Muscle of leg (tissue), 16 donors: ENCODE measurements around the gene SMAD6. TPM values are rescaled to one million over a fixed set of nuclear protein-coding genes. Genes with fewer than 3 reads are reported as not detected.

ENCODE experiments used
- DNase-seq: peaks from one replicate; pipeline ENCODE4 v3.0.0; 2013
- H3K27ac ChIP-seq: one replicate; pipeline ENCODE4 v1.5.1; 2013; ENCODE audit warnings: mild to moderate bottlenecking, low read length, control low read depth
- H3K27me3 ChIP-seq: one replicate; pipeline ENCODE4 v1.6.1; 2013; ENCODE audit warnings: low read length; ENCODE audit not compliant: control insufficient read depth, insufficient read depth
- H3K36me3 ChIP-seq: one replicate; pipeline ENCODE4 v1.6.1; 2013; ENCODE audit warnings: low read length; ENCODE audit not compliant: control insufficient read depth, insufficient read depth
- H3K4me1 ChIP-seq: one replicate; pipeline ENCODE4 v1.6.1; 2013; ENCODE audit warnings: low read length; ENCODE audit not compliant: control insufficient read depth, insufficient read depth
- H3K4me3 ChIP-seq: one replicate; pipeline ENCODE4 v1.5.1; 2013; ENCODE audit warnings: low read length, control low read depth
- H3K9me3 ChIP-seq: replicated peaks from 2 replicates; pipeline ENCODE4 v1.6.1; 2013; ENCODE audit warnings: low read depth, low read length; ENCODE audit not compliant: control insufficient read depth
- WGBS: methylation state at CpG from one replicate; pipeline ENCODE4 v1.1.5; 2013; ENCODE audit warnings: missing lambda C conversion rate; ENCODE audit not compliant: insufficient coverage; 5-methylcytosine and 5-hydroxymethylcytosine counted together
- long read RNA-seq, 11 donors: transcript quantifications; one replicate each; lab custom pipeline, GENCODE V29; 2026
- polyA plus RNA-seq, 8 donors: library from polyadenylated mRNA; unstranded; fragments of 120-200 nt; gene quantifications; one replicate each; pipeline versions ENCODE4 v1.2.1 to v1.2.3, GENCODE V29; 2013; ENCODE audit warnings: inconsistent platforms in 1 of 8, low replicate concordance in 1 of 8; ENCODE audit not compliant: insufficient read length in 8 of 8, insufficient read depth in 1 of 8
- total RNA-seq: library from RNA; stranded (reverse); fragments of 120-200 nt; gene quantifications from one replicate; pipeline ENCODE4 v1.2.4, GENCODE V29; 2013

Gene SMAD6
- total RNA-seq (5.4 TPM), polyA plus RNA-seq (1 to 10 TPM; 2.3 to 8.3 (median 5.8) TPM)
- long read RNA-seq, donor 1, full-length matches to known transcripts, result 1 of 1 reads
- long read RNA-seq, donor 1, partial matches to known transcripts, result 0 of 1 reads
- long read RNA-seq, donor 1, other reads (novel, unspliced or antisense), result 0 of 1 reads
- long read RNA-seq, donor 2, result 0 reads
- long read RNA-seq, donor 3, partial matches to known transcripts, result 0 of 1 reads
- long read RNA-seq, donor 3, other reads (novel, unspliced or antisense), result 0 of 1 reads
- long read RNA-seq, donor 4, full-length matches to known transcripts, result 3 of 3 reads
- long read RNA-seq, donor 4, partial matches to known transcripts, result 0 of 3 reads
- long read RNA-seq, donor 4, other reads (novel, unspliced or antisense), result 0 of 3 reads
- long read RNA-seq, donor 5, full-length matches to known transcripts, result 6 of 6 reads
- long read RNA-seq, donor 5, partial matches to known transcripts, result 0 of 6 reads
- long read RNA-seq, donor 5, other reads (novel, unspliced or antisense), result 0 of 6 reads
- long read RNA-seq, donor 6, partial matches to known transcripts, result 0 of 3 reads
- long read RNA-seq, donor 6, other reads (novel, unspliced or antisense), result 0 of 3 reads
- long read RNA-seq, donor 7, full-length matches to known transcripts, result 2 of 2 reads
- long read RNA-seq, donor 7, partial matches to known transcripts, result 0 of 2 reads
- long read RNA-seq, donor 7, other reads (novel, unspliced or antisense), result 0 of 2 reads
- long read RNA-seq, donor 8, full-length matches to known transcripts, result 1 of 1 reads
- long read RNA-seq, donor 8, partial matches to known transcripts, result 0 of 1 reads
- long read RNA-seq, donor 8, other reads (novel, unspliced or antisense), result 0 of 1 reads
- long read RNA-seq, donor 9, partial matches to known transcripts, result 0 of 1 reads
- long read RNA-seq, donor 9, other reads (novel, unspliced or antisense), result 0 of 1 reads
- long read RNA-seq, donor 10, result 0 reads
- long read RNA-seq, donor 11, full-length matches to known transcripts, result 2 of 2 reads
- long read RNA-seq, donor 11, partial matches to known transcripts, result 0 of 2 reads
- long read RNA-seq, donor 11, other reads (novel, unspliced or antisense), result 0 of 2 reads

GRCh38 chr15:66702035-66702786 is at the start of gene SMAD6:
Gene SMAD6 (plus strand): TSS chr15:66702236. CDS start chr15:66703259, 1,023 bp downstream.
- DNase-seq, result peak; percentile 97
- peak within 1 kb of the TSS; percentile 72 for H3K27ac ChIP-seq
- H3K4me1 ChIP-seq, result peaks cover 37% of the 10 kb centered on the region
- peaks cover 12% of the 10 kb centered on the region for H3K27me3 ChIP-seq
- no peaks in the 10 kb centered on the region for H3K9me3 ChIP-seq
- peak within 1 kb of the TSS; percentile 67 for H3K4me3 ChIP-seq
- no peaks in the 10 kb centered on the region for H3K36me3 ChIP-seq
- WGBS, result under 1% methylated on average over 50 of the region's 55 CpGs

- Histone ChIP-seq H3K27me3 (peaks cover 2% of the 10 kb centered on the region), H3K4me1 (peaks cover 25% of the 10 kb centered on the region), H3K4me3 (no peak overlapping the region), H3K36me3 (no peaks in the 10 kb centered on the region), H3K27ac (no peak overlapping the region), H3K9me3 (no peaks in the 10 kb centered on the region)
- 81% methylated on average over 2 of the region's 3 CpGs for WGBS
- DNase-seq, result no peak
Measured at GRCh38 chr15:66652806-66653205, 49.2 kb upstream of the SMAD6 start.

- Histone ChIP-seq H3K27me3 (peaks cover 2% of the 10 kb centered on the region), H3K36me3 (no peaks in the 10 kb centered on the region), H3K27ac (no peak overlapping the region), H3K4me3 (no peak overlapping the region), H3K4me1 (peaks cover 28% of the 10 kb centered on the region), H3K9me3 (no peaks in the 10 kb centered on the region)
- DNase-seq, result no peak
- 71% methylated on average over 6 of the region's 6 CpGs for WGBS
Measured at GRCh38 chr15:66653398-66653797, 48.6 kb upstream of the SMAD6 start.

- peaks cover 2% of the 10 kb centered on the region for H3K27me3 ChIP-seq
- WGBS, result 94% methylated on average over 11 of the region's 13 CpGs
- H3K4me3 ChIP-seq, result no peak overlapping the region
- H3K9me3 ChIP-seq, result no peaks in the 10 kb centered on the region
- H3K36me3 ChIP-seq, result no peaks in the 10 kb centered on the region
- no peak for DNase-seq
- H3K27ac ChIP-seq, result no peak overlapping the region
- peaks cover 28% of the 10 kb centered on the region for H3K4me1 ChIP-seq
Measured at GRCh38 chr15:66653852-66654251, 48.2 kb upstream of the SMAD6 start.

GRCh38 chr15:66654361-66654738 is 47.7 kb upstream of the SMAD6 start:
- Histone ChIP-seq H3K4me1 (peaks cover 28% of the 10 kb centered on the region), H3K9me3 (no peaks in the 10 kb centered on the region), H3K27ac (no peak overlapping the region), H3K36me3 (no peaks in the 10 kb centered on the region), H3K4me3 (no peak overlapping the region), H3K27me3 (peaks cover 2% of the 10 kb centered on the region)
- 72% methylated on average over 10 of the region's 12 CpGs for WGBS
- DNase-seq, result no peak

GRCh38 chr15:66654739-66655375 is 47.2 kb upstream of the SMAD6 start:
- H3K4me3 ChIP-seq, result peak overlapping the region; percentile 15
- H3K4me1 ChIP-seq, result peaks cover 28% of the 10 kb centered on the region
- H3K27me3 ChIP-seq, result peaks cover 2% of the 10 kb centered on the region
- 15% methylated on average over 32 of the region's 45 CpGs for WGBS
- no peak for DNase-seq
- H3K36me3 ChIP-seq, result no peaks in the 10 kb centered on the region
- no peaks in the 10 kb centered on the region for H3K9me3 ChIP-seq
- no peak overlapping the region for H3K27ac ChIP-seq

- no peaks in the 10 kb centered on the region for H3K36me3 ChIP-seq
- H3K27ac ChIP-seq, result no peak overlapping the region
- H3K4me1 ChIP-seq, result peaks cover 28% of the 10 kb centered on the region
- WGBS, result 52% methylated on average over 7 of the region's 14 CpGs
- no peak overlapping the region for H3K4me3 ChIP-seq
- no peaks in the 10 kb centered on the region for H3K9me3 ChIP-seq
- peaks cover 2% of the 10 kb centered on the region for H3K27me3 ChIP-seq
- DNase-seq, result no peak
Measured at GRCh38 chr15:66655511-66655910, 46.5 kb upstream of the SMAD6 start.

GRCh38 chr15:66655997-66656396 is 46.0 kb upstream of the SMAD6 start:
- no peak for DNase-seq
- Histone ChIP-seq H3K36me3 (no peaks in the 10 kb centered on the region), H3K27me3 (peaks cover 2% of the 10 kb centered on the region), H3K4me1 (peaks cover 28% of the 10 kb centered on the region), H3K4me3 (no peak overlapping the region), H3K9me3 (no peaks in the 10 kb centered on the region), H3K27ac (no peak overlapping the region)
- 100% methylated on average over 1 of the region's 2 CpGs for WGBS
